ENCODE measurements around the gene GPR37L1.

GPR37L1 gene

GRCh38 chr1:202148391-202148790 is 25.7 kb downstream of the GPR37L1 start:
- POLR2A ChIA-PET: no interaction called here
- no peaks in the 10 kb centered on the region; the same call in 1 of the 2 replicates for H3K4me1 ChIP-seq (ENCODE audit: control insufficient read depth, insufficient read depth, low read length)
- no peak overlapping the region for H3K4me3 ChIP-seq (ENCODE audit: low read depth, low read length)
- CTCF ChIA-PET: interaction anchor here (1.1 to 3.8 kb wide), 2 partner anchors 13 to 53 kb away, joined by 6 to 25 read pairs; no protein-coding TSS in a partner anchor
- H3K36me3 ChIP-seq (ENCODE audit: control insufficient read depth in 2 of 2, insufficient read depth in 1 of 2, low read length in 2 of 2): no peaks in the 10 kb centered on the region
- H3K27ac ChIP-seq (ENCODE audit: extremely low read depth, low read depth, low read length): no peak overlapping the region
- no peaks in the 10 kb centered on the region for H3K9me3 ChIP-seq (ENCODE audit: control insufficient read depth, insufficient read depth, low read depth, low read length)
- no peak for TF ChIP-seq ZNF791 (tag by site-specific recombination; IDR thresholded peaks at IDR 0.05)
- TF ChIP-seq GLI2 (tag by site-specific recombination; IDR thresholded peaks at IDR 0.05; ENCODE audit: borderline replicate concordance, low read depth): no peak
- TF ChIP-seq PRDM2 (tag by site-specific recombination; IDR thresholded peaks at IDR 0.05; ENCODE audit: borderline replicate concordance): no peak
- TF ChIP-seq ZNF48 (tag by site-specific recombination; IDR thresholded peaks at IDR 0.05): no peak
- TF ChIP-seq MYNN (tag by site-specific recombination; IDR thresholded peaks at IDR 0.05; ENCODE audit: borderline replicate concordance): no peak
- TF ChIP-seq PRDM1 (tag by site-specific recombination; IDR thresholded peaks at IDR 0.05): no peak

GRCh38 chr1:202149566-202149965 is 26.8 kb downstream of the GPR37L1 start:
- ChIA-PET CTCF (interaction anchor here (0.6 to 1.2 kb wide), 2 partner anchors 14 to 788 kb away, joined by 3 to 6 read pairs; no protein-coding TSS in a partner anchor), POLR2A (no interaction called here)
- Histone ChIP-seq H3K36me3 (ENCODE audit: control insufficient read depth in 2 of 2, insufficient read depth in 1 of 2, low read length in 2 of 2) (no peaks in the 10 kb centered on the region), H3K4me1 (ENCODE audit: control insufficient read depth, insufficient read depth, low read length) (no peaks in the 10 kb centered on the region; the same call in 1 of the 2 replicates), H3K4me3 (ENCODE audit: low read depth, low read length) (no peak overlapping the region), H3K27ac (ENCODE audit: extremely low read depth, low read depth, low read length) (no peak overlapping the region), H3K9me3 (ENCODE audit: control insufficient read depth, insufficient read depth, low read depth, low read length) (no peaks in the 10 kb centered on the region)
- TF ChIP-seq BCL11A (tag by site-specific recombination; IDR thresholded peaks at IDR 0.05; ENCODE audit: low read depth) (no peak), SCRT1 (tag by site-specific recombination; IDR thresholded peaks at IDR 0.05; ENCODE audit: borderline replicate concordance) (0 out of 2 replicates have a peak, but pooled peaks have one; percentile 26), ZNF488 (tag by site-specific recombination; IDR thresholded peaks at IDR 0.05) (no peak), ZNF280C (tag by site-specific recombination; IDR thresholded peaks at IDR 0.05) (no peak), SCRT2 (tag by site-specific recombination; IDR thresholded peaks at IDR 0.05) (peak; percentile 46; the same call in 1 of the 2 replicates)

GRCh38 chr1:202150187-202150586 is 27.5 kb downstream of the GPR37L1 start:
- ChIA-PET CTCF (interaction anchor here (0.6 to 1.2 kb wide), 2 partner anchors 14 to 788 kb away, joined by 3 to 6 read pairs; no protein-coding TSS in a partner anchor), POLR2A (no interaction called here)
- Histone ChIP-seq H3K36me3 (ENCODE audit: control insufficient read depth in 2 of 2, insufficient read depth in 1 of 2, low read length in 2 of 2) (no peaks in the 10 kb centered on the region), H3K27ac (ENCODE audit: extremely low read depth, low read depth, low read length) (no peak overlapping the region), H3K4me3 (ENCODE audit: low read depth, low read length) (no peak overlapping the region), H3K4me1 (ENCODE audit: control insufficient read depth, insufficient read depth, low read length) (no peaks in the 10 kb centered on the region; the same call in 1 of the 2 replicates), H3K9me3 (ENCODE audit: control insufficient read depth, insufficient read depth, low read depth, low read length) (no peaks in the 10 kb centered on the region)
- TF ChIP-seq GLI2 (tag by site-specific recombination; IDR thresholded peaks at IDR 0.05; ENCODE audit: borderline replicate concordance, low read depth) (no peak), ZNF776 (tag by site-specific recombination; IDR thresholded peaks at IDR 0.05; ENCODE audit: borderline replicate concordance) (no peak), OVOL3 (tag by site-specific recombination; IDR thresholded peaks at IDR 0.05) (no peak), ZNF335 (tag by site-specific recombination; conservative IDR thresholded peaks at IDR 0.05) (no peak), HOXC10 (CRISPR knock-in tag; IDR thresholded peaks at IDR 0.05) (no peak), ZNF121 (tag by site-specific recombination; IDR thresholded peaks at IDR 0.05) (no peak), ZNF426 (tag by site-specific recombination; IDR thresholded peaks at IDR 0.05) (no peak), ZEB2 (tag by site-specific recombination; IDR thresholded peaks at IDR 0.05) (no peak), ZNF18 (tag by site-specific recombination; IDR thresholded peaks at IDR 0.05) (no peak)
